ENCODE measurements around the gene CFAP210. TPM values are rescaled to one million over a fixed set of nuclear protein-coding genes. Genes with fewer than 3 reads are reported as not detected.

Gene CFAP210
- total RNA-seq, 1 experiment from 2014 or later: not detected

- H3K4me1 ChIP-seq (ENCODE audit: control insufficient read depth in 1 of 2, insufficient read depth in 2 of 2, low read length in 2 of 2): no peaks in the 10 kb centered on the region
- H4K20me1 ChIP-seq (ENCODE audit: insufficient read depth): no peaks in the 10 kb centered on the region
- H2AFZ ChIP-seq (ENCODE audit: low read depth, low read length, poor library complexity, severe bottlenecking): no peak overlapping the region
- no peaks in the 10 kb centered on the region for H3K9me3 ChIP-seq (ENCODE audit: control insufficient read depth in 1 of 2, insufficient read depth in 1 of 2, low read depth in 1 of 2, low read length in 2 of 2)
- no peak overlapping the region for H3K4me3 ChIP-seq (replicated peaks in 1 of 2; ENCODE audit: low read depth in 1 of 2, low read length in 2 of 2)
- intact Hi-C loops (cut with micrococcal nuclease): no loop called here
- POLR2A ChIA-PET: no interaction called here
- no peaks in the 10 kb centered on the region for H3K36me3 ChIP-seq (ENCODE audit: control insufficient read depth in 1 of 2, insufficient read depth in 2 of 2, low read length in 2 of 2)
- H3K27ac ChIP-seq (ENCODE audit: low read depth, low read length): no peak overlapping the region
- BruUV-seq (replicated peaks): no TSS peak
- H3K9ac ChIP-seq (ENCODE audit: low read length): no peak overlapping the region
- DNase-seq (ENCODE audit: low read depth, low spot score): no peak
- H3K79me2 ChIP-seq (ENCODE audit: insufficient read depth, low read length): no peaks in the 10 kb centered on the region
- H3K4me2 ChIP-seq (ENCODE audit: low read length): no peak overlapping the region
- no peak for TF ChIP-seq SIN3A (IDR thresholded peaks at IDR 0.05; ENCODE audit: low read depth)
- TF ChIP-seq JUND (IDR thresholded peaks at IDR 0.05): no peak
- no peak for TF ChIP-seq EZH2 (IDR thresholded peaks at IDR 0.05)
- TF ChIP-seq TCF7L2 (IDR thresholded peaks at IDR 0.05; ENCODE audit: borderline replicate concordance, extremely low read depth, insufficient read depth, insufficient read length): no peak
- TF ChIP-seq CEBPB (IDR thresholded peaks at IDR 0.05; ENCODE audit: low read depth): no peak
- no peak for TF ChIP-seq SP1 (IDR thresholded peaks at IDR 0.05; ENCODE audit: low read depth)
- TF ChIP-seq RAD21 (IDR thresholded peaks at IDR 0.05; ENCODE audit: low read depth): no peak
- TF ChIP-seq ZNF274 (IDR thresholded peaks at IDR 0.05; ENCODE audit: low read depth, low read length): no peak
- TF ChIP-seq SRF (IDR thresholded peaks at IDR 0.05; ENCODE audit: low read depth): no peak
- TF ChIP-seq POLR2A (IDR thresholded peaks at IDR 0.05; ENCODE audit: borderline replicate concordance, extremely low read depth, insufficient read depth, insufficient read length): no peak
- no peak for TF ChIP-seq EGR1 (IDR thresholded peaks at IDR 0.05; ENCODE audit: low read depth)
- TF ChIP-seq ZFX (IDR thresholded peaks at IDR 0.05): no peak
- no peak for TF ChIP-seq FOSL1 (IDR thresholded peaks at IDR 0.05; ENCODE audit: low read depth)
- no peak for TF ChIP-seq ZBTB33 (IDR thresholded peaks at IDR 0.05; ENCODE audit: extremely low read depth, insufficient replicate concordance, low read length)
- TF ChIP-seq ELF1 (IDR thresholded peaks at IDR 0.05; ENCODE audit: borderline replicate concordance, low read depth): no peak
- no peak for TF ChIP-seq POLR2AphosphoS5 (IDR thresholded peaks at IDR 0.05; ENCODE audit: low read depth, low read length)
- no peak for TF ChIP-seq EZH2phosphoT487 (IDR thresholded peaks at IDR 0.05; ENCODE audit: borderline replicate concordance)
- no peak for TF ChIP-seq MAX (IDR thresholded peaks at IDR 0.05)
- no peak for TF ChIP-seq CTCF (IDR thresholded peaks at IDR 0.05 in 2 of 3, conservative IDR thresholded peaks at IDR 0.05 in 1 of 3; ENCODE audit: borderline replicate concordance in 1 of 3, insufficient read depth in 1 of 3, low read depth in 2 of 3, low read length in 2 of 3)
- no peaks in the 10 kb centered on the region for H3K9me2 ChIP-seq (ENCODE audit: insufficient read depth)
- ATAC-seq: no peak
- H3K27me3 ChIP-seq (ENCODE audit: insufficient read depth, low read length): no peaks in the 10 kb centered on the region
- CTCF ChIA-PET: no interaction called here
- RAD21 ChIA-PET (ENCODE audit: low non-redundant PET in 1 of 2, low total read pairs in 2 of 2, uncharacterized antibody in 2 of 2, unreplicated experiment in 2 of 2): no interaction called here
These were observed 32.9 kb downstream of the CFAP210 start for GRCh38 chr2:169661265-169661664.

Data from HCT116 (cell line).